GM19328 (cell line): ENCODE results near the gene PCGF3.
"Not testable (repeated sequence)": the region's sequence is repeated elsewhere in the genome, so short reads cannot be mapped to it uniquely, and the experiment has no call there.

Experiments
- ATAC-seq: cut with Tn5 transposase; IDR thresholded peaks from one replicate; pipeline ENCODE4 v1.9.1; 2021; ENCODE audit warnings: mild to moderate bottlenecking, moderate library complexity; ENCODE audit not compliant: unreplicated experiment

The PCGF3 gene

GRCh38 chr4:760616-761015 is 55.0 kb downstream of the PCGF3 start:
- no peak for ATAC-seq

GRCh38 chr4:761086-761485 is 55.5 kb downstream of the PCGF3 start:
- no peak for ATAC-seq

- ATAC-seq = no peak
These were observed 56.1 kb downstream of the PCGF3 start for GRCh38 chr4:761739-762138.

- no peak for ATAC-seq
These were observed 56.9 kb downstream of the PCGF3 start for GRCh38 chr4:762211-763190.

GRCh38 chr4:763191-763810 is 57.7 kb downstream of the PCGF3 start:
- no peak for ATAC-seq

GRCh38 chr4:763922-764321 is 58.3 kb downstream of the PCGF3 start:
- no peak for ATAC-seq

GRCh38 chr4:764405-765169 is 59.0 kb downstream of the PCGF3 start:
- ATAC-seq = no peak

GRCh38 chr4:766152-766515 is 60.5 kb downstream of the PCGF3 start:
- no peak for ATAC-seq

- ATAC-seq = no peak
These were observed 61.1 kb downstream of the PCGF3 start for GRCh38 chr4:766559-767283.

- ATAC-seq = no peak
These were observed 62.4 kb downstream of the PCGF3 start for GRCh38 chr4:768076-768475.

GRCh38 chr4:768995-769394 is 63.4 kb downstream of the PCGF3 start:
- no peak for ATAC-seq

GRCh38 chr4:769511-769910 is 63.9 kb downstream of the PCGF3 start:
- ATAC-seq = no peak

- ATAC-seq = no peak
These were observed 64.4 kb downstream of the PCGF3 start for GRCh38 chr4:770022-770421.

- ATAC-seq = no peak
These were observed 65.8 kb downstream of the PCGF3 start for GRCh38 chr4:771464-771863.

- ATAC-seq = no peak
These were observed 66.5 kb downstream of the PCGF3 start for GRCh38 chr4:772118-772517.

- no peak for ATAC-seq
These were observed 67.1 kb downstream of the PCGF3 start for GRCh38 chr4:772776-773175.

- ATAC-seq = no peak
These were observed 67.6 kb downstream of the PCGF3 start for GRCh38 chr4:773214-773613.

GRCh38 chr4:774419-775092 is 68.9 kb downstream of the PCGF3 start:
- ATAC-seq = not testable (repeated sequence)

GRCh38 chr4:775485-775884 is 69.9 kb downstream of the PCGF3 start:
- not testable (repeated sequence) for ATAC-seq

GRCh38 chr4:776743-777441 is 71.3 kb downstream of the PCGF3 start:
- ATAC-seq = no peak
